ENCODE measurements around the gene LZIC. TPM values are rescaled to one million over a fixed set of nuclear protein-coding genes. Genes with fewer than 3 reads are reported as not detected.

LZIC gene
- total and polyA plus RNA-seq, 2 of the 13 experiments (the other 11 are each of a cell fraction or from before 2014, with no cell fraction given), result 25.2 to 71.8 TPM

GRCh38 chr1:9912264-9912936, 30.8 kb downstream of the LZIC start (continued):
- TF ChIP-seq RARA (CRISPR knock-in tag; IDR thresholded peaks at IDR 0.05), result no peak
- no peak for TF ChIP-seq LCORL (IDR thresholded peaks at IDR 0.05)
- peak; percentile 22; the same call in 1 of the 2 replicates for TF ChIP-seq LCORL (CRISPR knock-in tag; IDR thresholded peaks at IDR 0.05)
- no peak for TF ChIP-seq ZNF296 (CRISPR knock-in tag; conservative IDR thresholded peaks at IDR 0.05)
- TF ChIP-seq IRX3 (CRISPR knock-in tag; IDR thresholded peaks at IDR 0.05; ENCODE audit: borderline replicate concordance, low read depth), result no peak
- TF ChIP-seq ZNF784 (CRISPR knock-in tag; IDR thresholded peaks at IDR 0.05; ENCODE audit: borderline replicate concordance), result no peak
- TF ChIP-seq REPIN1 (CRISPR knock-in tag; IDR thresholded peaks at IDR 0.05; ENCODE audit: borderline replicate concordance, low read depth), result peak; percentile 29; the same call in 1 of the 2 replicates
- TF ChIP-seq POLR2AphosphoS5 (IDR thresholded peaks at IDR 0.05; ENCODE audit: low read depth, low read length), result 0 out of 2 replicates have a peak, but pooled peaks have one; percentile 28
- 0 out of 2 replicates have a peak, but pooled peaks have one; percentile 34 for TF ChIP-seq MED13 (CRISPR knock-in tag; IDR thresholded peaks at IDR 0.05)
- peak; percentile 25; the same call in 1 of the 2 replicates for TF ChIP-seq NCOA2 (CRISPR knock-in tag; IDR thresholded peaks at IDR 0.05)
- no peak for TF ChIP-seq RELA (CRISPR knock-in tag; IDR thresholded peaks at IDR 0.05)
- TF ChIP-seq HNF1A (IDR thresholded peaks at IDR 0.05; ENCODE audit: low read depth), result 0 out of 2 replicates have a peak, but pooled peaks have one; percentile 19
- TF ChIP-seq HNF1A (CRISPR knock-in tag; IDR thresholded peaks at IDR 0.05; ENCODE audit: borderline replicate concordance), result no peak
- TF ChIP-seq ZNF780A (CRISPR knock-in tag; IDR thresholded peaks at IDR 0.05), result no peak
- TF ChIP-seq ZNF747 (CRISPR knock-in tag; IDR thresholded peaks at IDR 0.05; ENCODE audit: borderline replicate concordance), result no peak
- TF ChIP-seq ZBTB39 (CRISPR knock-in tag; IDR thresholded peaks at IDR 0.05), result peak; percentile 97
